ENCODE results near the gene COL5A2. TPM values are rescaled to one million over a fixed set of nuclear protein-coding genes. Genes with fewer than 3 reads are reported as not detected.

The COL5A2 gene
- total and polyA plus RNA-seq, 9 of the 15 experiments (the other 6 are each of a cell fraction or from before 2014, with no cell fraction given), result 0.01 to 0.54 (median 0.19) TPM

- TF ChIP-seq, protein P1, sequence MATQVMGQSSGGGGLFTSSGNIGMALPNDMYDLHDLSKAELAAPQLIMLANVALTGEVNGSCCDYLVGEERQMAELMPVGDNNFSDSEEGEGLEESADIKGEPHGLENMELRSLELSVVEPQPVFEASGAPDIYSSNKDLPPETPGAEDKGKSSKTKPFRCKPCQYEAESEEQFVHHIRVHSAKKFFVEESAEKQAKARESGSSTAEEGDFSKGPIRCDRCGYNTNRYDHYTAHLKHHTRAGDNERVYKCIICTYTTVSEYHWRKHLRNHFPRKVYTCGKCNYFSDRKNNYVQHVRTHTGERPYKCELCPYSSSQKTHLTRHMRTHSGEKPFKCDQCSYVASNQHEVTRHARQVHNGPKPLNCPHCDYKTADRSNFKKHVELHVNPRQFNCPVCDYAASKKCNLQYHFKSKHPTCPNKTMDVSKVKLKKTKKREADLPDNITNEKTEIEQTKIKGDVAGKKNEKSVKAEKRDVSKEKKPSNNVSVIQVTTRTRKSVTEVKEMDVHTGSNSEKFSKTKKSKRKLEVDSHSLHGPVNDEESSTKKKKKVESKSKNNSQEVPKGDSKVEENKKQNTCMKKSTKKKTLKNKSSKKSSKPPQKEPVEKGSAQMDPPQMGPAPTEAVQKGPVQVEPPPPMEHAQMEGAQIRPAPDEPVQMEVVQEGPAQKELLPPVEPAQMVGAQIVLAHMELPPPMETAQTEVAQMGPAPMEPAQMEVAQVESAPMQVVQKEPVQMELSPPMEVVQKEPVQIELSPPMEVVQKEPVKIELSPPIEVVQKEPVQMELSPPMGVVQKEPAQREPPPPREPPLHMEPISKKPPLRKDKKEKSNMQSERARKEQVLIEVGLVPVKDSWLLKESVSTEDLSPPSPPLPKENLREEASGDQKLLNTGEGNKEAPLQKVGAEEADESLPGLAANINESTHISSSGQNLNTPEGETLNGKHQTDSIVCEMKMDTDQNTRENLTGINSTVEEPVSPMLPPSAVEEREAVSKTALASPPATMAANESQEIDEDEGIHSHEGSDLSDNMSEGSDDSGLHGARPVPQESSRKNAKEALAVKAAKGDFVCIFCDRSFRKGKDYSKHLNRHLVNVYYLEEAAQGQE (IDR thresholded peaks at IDR 0.05; ENCODE audit: borderline replicate concordance), result peak; percentile 72
- TF ChIP-seq, protein P1 (CRISPR knock-in tag; IDR thresholded peaks at IDR 0.05; ENCODE audit: low read depth), result no peak
- peak; percentile 84 to 99 (median 99) for TF ChIP-seq CTCF (IDR thresholded peaks at IDR 0.05 in 2 of 3, conservative IDR thresholded peaks at IDR 0.05 in 1 of 3; ENCODE audit: insufficient read depth in 2 of 3, low read depth in 1 of 3, low read length in 3 of 3)
- TF ChIP-seq TEAD4 (IDR thresholded peaks at IDR 0.05; ENCODE audit: low read length), result 0 out of 2 replicates have a peak, but pooled peaks have one; percentile 14
- TF ChIP-seq TEAD4 (CRISPR knock-in tag; IDR thresholded peaks at IDR 0.05; ENCODE audit: borderline replicate concordance), result no peak
- TF ChIP-seq NR2C2 (CRISPR knock-in tag; IDR thresholded peaks at IDR 0.05), result peak; percentile 51; the same call in 1 of the 2 replicates
- TF ChIP-seq NR2C2 (tag; IDR thresholded peaks at IDR 0.05), result peak; percentile 53; the same call in 1 of the 2 replicates
- TF ChIP-seq, protein P2, sequence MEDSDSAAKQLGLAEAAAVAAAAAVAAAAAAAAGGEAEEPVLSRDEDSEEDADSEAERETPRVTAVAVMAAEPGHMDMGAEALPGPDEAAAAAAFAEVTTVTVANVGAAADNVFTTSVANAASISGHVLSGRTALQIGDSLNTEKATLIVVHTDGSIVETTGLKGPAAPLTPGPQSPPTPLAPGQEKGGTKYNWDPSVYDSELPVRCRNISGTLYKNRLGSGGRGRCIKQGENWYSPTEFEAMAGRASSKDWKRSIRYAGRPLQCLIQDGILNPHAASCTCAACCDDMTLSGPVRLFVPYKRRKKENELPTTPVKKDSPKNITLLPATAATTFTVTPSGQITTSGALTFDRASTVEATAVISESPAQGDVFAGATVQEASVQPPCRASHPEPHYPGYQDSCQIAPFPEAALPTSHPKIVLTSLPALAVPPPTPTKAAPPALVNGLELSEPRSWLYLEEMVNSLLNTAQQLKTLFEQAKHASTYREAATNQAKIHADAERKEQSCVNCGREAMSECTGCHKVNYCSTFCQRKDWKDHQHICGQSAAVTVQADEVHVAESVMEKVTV (CRISPR knock-in tag; IDR thresholded peaks at IDR 0.05), result 0 out of 2 replicates have a peak, but pooled peaks have one; percentile 23
- TF ChIP-seq NR2C1 (IDR thresholded peaks at IDR 0.05), result peak; percentile 65
- peak; percentile 63; the same call in 1 of the 2 replicates for TF ChIP-seq NR2C1 (tag; IDR thresholded peaks at IDR 0.05)
- no peak for TF ChIP-seq ZNF24 (IDR thresholded peaks at IDR 0.05)
- 0 out of 2 replicates have a peak, but pooled peaks have one; percentile 14 for TF ChIP-seq JUND (IDR thresholded peaks at IDR 0.05; ENCODE audit: borderline replicate concordance, low read depth, low read length)
- no peak for TF ChIP-seq JUND (tag; IDR thresholded peaks at IDR 0.05; ENCODE audit: borderline replicate concordance, low read depth, low read length)
- TF ChIP-seq NRF1 (conservative IDR thresholded peaks at IDR 0.05 in 1 of 2, IDR thresholded peaks at IDR 0.05 in 1 of 2), result no peak
These were observed 36.4 kb downstream of the COL5A2 start (continued) for GRCh38 chr2:189142893-189143759.
